SH-SY5Y (cell line): ENCODE measurements around the gene ABCA13.

Experiments used
- GATA2 ChIP-seq: IDR thresholded peaks from 2 replicates; pipeline ENCODE4 v1.6.1; 2011; ENCODE audit warnings: mild to moderate bottlenecking, low read depth, low read length
- GATA3 ChIP-seq: IDR thresholded peaks from 2 replicates; pipeline ENCODE4 v1.6.1; 2011; ENCODE audit warnings: low read depth, mild to moderate bottlenecking, low read length, moderate library complexity

GRCh38 chr7:48360574-48360973, 189.3 kb downstream of the ABCA13 start:
- TF ChIP-seq GATA2 (no peak), GATA3 (no peak)
